GM18517 (cell line): Measurements from ENCODE around the gene SLC24A4.

Experiments used
- ATAC-seq: cut with Tn5 transposase; IDR thresholded peaks from one replicate; pipeline ENCODE4 v1.9.1; 2021; ENCODE audit warnings: mild to moderate bottlenecking, moderate library complexity; ENCODE audit not compliant: unreplicated experiment

SLC24A4 gene, protein sequence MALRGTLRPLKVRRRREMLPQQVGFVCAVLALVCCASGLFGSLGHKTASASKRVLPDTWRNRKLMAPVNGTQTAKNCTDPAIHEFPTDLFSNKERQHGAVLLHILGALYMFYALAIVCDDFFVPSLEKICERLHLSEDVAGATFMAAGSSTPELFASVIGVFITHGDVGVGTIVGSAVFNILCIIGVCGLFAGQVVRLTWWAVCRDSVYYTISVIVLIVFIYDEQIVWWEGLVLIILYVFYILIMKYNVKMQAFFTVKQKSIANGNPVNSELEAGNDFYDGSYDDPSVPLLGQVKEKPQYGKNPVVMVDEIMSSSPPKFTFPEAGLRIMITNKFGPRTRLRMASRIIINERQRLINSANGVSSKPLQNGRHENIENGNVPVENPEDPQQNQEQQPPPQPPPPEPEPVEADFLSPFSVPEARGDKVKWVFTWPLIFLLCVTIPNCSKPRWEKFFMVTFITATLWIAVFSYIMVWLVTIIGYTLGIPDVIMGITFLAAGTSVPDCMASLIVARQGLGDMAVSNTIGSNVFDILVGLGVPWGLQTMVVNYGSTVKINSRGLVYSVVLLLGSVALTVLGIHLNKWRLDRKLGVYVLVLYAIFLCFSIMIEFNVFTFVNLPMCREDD

DNA sequence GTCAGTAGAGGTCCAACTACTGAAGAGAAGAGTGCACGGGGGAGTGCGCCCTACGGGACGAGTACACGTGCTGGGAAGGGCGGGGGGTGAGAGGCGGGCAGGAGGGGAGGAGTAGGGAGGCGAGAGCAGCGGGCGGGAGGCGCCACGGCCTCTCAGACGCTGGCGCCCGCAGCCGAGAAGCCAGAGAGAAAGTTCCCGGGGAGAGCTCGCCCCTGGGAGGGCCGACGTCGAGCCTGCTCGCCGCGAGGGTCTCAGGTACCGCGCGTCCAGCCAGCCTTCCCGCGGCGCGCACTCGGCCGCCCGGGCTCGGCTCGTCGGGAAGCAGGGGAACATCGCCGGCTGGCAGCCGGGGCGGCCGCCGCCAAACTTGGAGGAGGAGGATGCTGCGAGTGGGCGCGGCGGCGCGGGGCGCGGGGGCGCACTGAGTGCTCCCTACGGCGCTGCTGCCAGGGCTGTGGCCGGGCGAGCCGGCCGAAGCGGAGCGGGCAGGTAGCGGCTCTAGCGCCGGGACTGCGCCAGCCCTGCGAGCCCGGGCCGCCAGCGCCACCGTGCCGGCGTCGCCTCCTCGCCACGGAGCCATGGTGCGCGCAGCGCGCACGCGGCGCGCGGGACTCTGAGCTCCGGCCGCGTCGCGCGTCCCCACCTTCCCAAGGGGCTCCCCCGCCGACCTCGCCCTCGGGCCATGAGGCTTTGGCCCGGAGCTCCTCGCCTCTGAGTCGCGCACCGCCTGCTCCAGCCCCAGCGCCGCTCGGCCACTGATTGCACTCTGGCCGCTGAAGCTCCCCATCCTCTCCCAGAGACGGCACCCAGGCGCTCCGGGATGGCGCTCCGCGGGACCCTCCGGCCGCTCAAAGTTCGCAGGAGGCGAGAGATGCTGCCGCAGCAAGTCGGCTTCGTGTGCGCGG lies at the start of gene SLC24A4:
Gene SLC24A4, plus strand, starts transcription at position 155 of the 905 bp plus-strand sequence. Its CDS starts 666 bp downstream, at position 821.
- no peak for ATAC-seq

DNA sequence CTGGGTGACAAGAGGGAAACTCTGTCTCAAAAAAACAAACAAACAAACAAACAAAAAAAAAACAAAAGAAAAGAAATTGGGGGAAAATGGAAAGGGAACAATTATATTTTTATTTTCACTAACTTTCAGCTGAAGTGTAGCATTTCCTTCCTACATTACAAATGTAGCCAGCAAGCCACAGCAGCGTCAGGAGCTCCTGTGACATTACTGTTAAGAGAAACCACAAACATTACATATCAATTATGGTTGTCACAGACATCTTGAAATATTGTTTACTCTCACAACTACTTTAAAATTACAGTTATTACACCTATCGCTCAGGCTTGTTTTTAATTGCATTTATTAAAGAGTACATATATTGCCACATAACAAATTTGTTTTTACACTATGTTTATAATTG lies 49.8 kb upstream of the SLC24A4 start:
- no peak for ATAC-seq

DNA sequence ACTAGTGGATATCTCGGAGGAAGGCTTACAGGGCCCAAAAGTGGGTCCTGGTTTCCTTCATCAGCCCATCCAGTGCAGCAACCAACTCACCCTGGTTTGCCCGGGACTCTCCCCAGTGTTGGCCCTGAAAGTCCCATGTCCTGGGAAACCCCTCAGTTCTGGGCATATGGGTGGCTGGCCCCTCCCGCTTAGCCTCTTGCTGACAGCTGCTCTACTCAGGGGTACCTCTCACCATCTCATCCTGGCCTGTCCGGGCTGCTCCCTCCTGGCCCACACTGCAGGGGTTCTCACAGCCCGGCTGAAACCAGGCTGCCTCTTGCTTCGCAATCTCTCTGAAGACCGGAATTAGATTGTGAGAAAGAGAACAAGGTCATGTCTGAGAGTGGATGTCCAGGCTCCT lies 48.9 kb upstream of the SLC24A4 start:
- ATAC-seq, result no peak

DNA sequence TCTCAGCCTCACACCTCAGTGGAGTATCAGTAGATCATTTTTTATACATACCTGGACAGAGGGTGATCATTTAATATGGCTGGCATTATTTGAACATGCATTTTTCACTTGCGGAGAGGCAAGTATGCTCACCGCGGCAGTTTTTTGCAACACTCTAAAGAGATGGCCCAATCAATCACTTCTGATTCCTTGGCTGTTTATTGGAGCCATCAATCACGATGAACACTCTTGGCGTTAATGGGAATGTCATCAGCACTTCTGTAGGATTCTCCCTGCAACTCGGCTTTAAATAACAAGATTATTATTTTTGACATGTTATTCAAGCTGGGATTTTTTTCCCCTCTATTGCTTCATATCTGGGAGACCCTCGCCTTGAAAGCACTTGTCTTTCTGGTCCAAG lies 46.9 kb upstream of the SLC24A4 start:
- ATAC-seq, result no peak

DNA sequence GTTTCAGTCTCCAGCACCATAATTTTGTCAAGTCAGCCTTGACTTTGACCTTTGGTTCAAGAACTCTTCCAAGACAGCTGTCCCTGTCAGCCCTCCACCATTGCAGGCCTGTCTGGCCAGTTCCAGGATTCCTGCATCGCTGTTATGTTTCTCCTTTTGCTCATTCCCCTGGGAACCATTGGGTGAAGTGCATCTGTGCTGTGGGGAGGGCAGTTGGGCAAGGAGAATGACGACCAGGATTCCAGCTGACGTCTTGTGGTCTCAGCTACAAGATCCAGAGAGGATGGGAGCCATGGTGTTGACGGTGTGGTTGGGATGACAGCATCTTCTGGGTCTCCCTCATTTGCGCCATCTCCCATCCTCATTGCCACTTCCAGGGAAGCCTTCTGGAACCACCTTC lies 45.9 kb upstream of the SLC24A4 start:
- ATAC-seq, result no peak

DNA sequence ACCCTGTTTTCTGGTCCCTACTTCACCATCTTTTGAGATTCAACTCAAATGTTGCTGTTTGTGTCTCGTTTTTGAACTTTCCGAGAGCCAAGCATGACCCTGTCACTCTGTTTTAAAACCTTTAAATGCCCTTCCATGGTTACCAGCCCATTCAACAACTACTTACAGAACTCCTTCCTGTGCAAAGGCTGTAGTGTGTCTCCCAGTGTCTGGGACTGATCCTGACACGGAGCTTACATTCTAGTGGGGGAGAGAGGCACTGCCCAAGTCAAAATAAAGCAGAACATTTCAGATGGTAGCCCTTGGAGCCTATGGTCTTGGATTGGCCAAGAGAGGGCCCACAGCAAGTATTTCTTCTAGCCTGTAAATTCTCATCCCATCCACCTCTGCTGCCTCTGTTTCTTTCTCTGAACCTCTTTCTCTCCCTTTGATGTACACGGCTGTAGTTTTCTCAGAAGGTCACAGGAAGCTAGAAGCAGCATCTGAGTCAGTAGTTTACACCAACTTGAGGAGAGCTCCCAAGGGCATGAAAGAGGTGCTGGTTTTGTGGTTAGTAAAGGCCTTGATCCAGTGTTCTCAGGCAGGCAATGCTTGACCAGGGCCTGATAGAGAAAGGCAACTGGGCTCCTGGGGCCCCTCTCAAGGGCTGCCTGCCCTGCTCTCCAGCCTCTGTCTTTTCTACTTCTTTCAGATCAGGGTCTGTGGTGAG lies 42.3 kb upstream of the SLC24A4 start:
- no peak for ATAC-seq

DNA sequence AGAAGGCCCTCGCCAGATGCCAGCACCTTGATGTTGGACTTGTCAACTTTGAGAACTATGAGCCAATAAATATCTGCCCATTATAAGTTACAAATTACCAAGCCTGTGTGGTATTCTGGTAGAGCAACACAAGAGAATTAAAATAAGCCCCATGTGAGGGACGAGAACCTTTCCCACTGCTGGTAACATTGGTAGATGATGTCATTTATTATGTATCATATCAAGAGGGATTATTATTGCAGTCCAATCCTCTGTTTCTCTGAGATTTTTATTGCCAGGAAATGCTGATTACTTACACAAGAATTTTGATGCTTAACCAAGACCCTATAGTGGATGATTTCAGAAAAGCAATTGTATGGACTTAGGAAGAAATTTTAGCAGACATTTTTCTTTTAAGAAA lies 40.3 kb upstream of the SLC24A4 start:
- ATAC-seq, result no peak

DNA sequence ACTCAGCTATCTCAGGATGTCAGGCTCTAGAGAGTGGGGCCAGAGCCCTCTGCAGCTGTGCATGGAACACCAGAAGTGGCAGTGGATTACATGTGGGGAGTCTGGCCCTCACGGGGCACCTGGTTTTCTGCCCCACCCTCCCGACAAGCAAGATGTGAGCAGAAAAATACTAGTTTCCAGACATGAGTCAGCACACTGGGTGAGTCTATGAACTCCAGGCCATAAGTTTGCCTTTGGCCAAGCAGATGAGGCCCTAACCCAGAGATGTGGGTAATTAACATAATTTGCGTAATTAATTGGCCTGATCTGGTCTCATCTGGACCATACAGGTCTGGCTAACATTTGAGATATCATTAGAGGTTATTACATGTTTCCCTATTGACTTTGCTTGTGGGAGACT lies 37.7 kb upstream of the SLC24A4 start:
- ATAC-seq, result no peak

DNA sequence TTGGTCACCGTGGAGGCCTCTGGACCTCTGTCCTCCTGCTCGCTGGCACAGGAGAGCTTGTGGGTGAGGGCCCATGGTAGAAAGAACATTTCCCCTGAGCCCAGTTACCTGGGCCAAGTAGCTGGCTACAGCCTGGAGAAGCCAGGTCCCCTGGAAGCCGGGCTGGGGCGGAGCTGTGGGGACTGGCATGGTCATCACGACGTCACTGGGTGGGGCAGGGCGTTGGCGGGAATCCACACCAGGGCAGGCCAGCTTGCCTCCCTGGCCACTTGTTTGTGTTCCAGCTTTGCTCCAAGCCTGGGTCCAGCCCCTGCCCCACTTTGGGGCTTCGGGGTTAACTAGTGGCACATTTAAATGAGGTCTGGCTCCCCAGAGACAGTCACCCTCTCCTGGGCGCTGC lies 35.0 kb upstream of the SLC24A4 start:
- ATAC-seq, result no peak

DNA sequence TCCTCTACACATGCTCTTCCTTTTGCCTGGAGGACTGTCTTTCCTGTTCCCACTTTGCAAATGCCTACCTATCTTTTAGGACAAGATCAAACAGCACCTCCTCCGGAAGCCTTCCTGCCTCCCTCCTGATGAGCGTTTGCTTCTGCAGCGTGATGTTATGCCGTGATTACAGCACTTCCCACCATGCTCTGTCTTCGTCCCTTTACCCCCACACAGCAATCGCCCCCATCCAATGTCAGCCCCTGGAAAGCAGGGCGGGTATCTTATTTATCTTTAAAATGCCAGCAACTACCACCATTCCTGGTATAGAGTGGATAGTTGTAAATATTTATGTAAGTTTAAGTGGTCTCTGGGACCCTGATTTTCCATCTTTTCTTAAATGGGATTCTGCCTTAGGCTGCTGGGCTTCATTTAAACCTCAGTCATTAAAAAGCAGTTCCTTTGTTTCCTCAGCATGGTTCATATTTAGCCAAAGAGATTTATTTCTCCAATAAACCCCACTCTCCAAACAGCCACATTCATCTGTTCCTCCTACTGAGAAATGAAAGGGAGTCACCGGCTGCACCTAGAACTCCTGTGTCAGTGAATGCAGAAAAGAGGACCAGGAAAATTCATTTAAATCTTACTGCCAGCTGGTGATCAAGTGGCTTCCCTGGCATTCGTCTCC lies 33.8 kb upstream of the SLC24A4 start:
- ATAC-seq, result no peak

DNA sequence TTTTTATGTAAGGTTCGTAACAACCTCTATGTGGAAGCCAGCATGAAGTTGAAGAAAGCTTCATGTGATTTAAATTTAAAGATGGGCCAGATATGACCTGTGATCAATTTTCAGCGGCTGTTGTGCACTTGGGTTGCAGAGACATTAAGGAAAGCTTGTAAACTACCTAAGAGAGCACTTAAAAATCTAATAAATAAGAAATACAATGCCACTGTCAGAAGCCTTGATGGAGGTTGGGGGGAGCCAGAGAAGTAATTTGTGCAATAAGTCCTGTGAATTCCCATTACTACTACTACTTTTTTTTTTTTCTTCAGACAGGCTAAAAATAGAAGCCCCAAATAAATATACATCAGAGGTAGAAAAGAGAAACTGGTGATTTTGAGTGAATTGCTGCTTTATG lies 30.3 kb upstream of the SLC24A4 start:
- ATAC-seq, result no peak

DNA sequence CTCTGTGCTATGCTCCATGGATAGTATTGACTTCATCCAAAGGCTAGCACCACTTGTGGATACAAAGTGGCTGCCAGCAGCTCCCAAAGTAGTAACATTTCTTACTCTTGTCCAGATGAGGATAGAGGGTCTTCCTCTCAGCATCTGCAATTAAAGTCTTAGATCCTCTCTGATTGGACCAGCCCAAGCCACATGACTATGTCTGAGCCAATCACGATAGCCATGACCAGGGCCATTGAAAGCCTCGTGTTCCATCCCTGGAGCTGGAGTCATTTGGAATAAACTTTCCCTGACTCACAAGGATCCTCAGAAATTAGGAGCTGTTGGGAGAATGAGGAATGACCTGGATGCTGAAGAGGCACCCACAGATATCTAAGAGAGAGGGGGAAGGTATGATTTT lies 28.5 kb upstream of the SLC24A4 start:
- ATAC-seq, result no peak

DNA sequence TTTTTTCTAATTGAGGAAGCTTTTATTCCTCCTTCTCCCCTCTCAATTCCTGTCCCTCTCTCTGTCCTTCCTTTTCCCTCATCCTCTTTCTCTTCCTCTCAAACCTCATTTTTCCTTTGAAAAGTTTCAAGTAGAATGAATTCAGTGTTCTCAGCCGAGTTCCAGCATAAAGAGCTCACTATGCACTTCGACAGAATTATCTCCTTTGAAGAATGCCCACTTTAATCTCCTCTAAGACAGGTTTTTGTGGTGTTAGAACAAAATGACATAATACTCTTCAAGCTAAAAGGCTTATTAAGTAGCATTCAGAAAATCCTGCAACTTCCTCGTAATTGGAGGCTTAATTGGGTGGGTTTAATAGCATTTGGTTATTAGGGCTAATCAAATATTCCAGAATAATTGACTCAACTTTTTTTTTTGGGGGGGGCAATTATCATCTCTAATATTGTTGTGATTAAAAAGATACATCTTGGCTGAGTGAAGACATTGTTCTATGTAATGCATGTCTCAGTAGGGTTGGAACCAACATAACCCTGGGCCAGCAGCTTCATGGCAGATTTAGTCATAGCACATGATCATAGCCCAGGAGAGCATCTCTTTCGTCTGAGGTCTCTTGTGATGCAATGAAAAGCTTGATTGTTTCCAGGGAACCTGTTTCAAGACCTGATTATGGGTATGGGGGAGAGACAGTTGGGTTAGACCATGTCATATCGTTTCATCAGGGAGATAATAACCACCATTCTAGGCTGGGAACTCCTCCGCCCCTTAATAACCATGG lies 25.0 kb upstream of the SLC24A4 start:
- ATAC-seq, result no peak

DNA sequence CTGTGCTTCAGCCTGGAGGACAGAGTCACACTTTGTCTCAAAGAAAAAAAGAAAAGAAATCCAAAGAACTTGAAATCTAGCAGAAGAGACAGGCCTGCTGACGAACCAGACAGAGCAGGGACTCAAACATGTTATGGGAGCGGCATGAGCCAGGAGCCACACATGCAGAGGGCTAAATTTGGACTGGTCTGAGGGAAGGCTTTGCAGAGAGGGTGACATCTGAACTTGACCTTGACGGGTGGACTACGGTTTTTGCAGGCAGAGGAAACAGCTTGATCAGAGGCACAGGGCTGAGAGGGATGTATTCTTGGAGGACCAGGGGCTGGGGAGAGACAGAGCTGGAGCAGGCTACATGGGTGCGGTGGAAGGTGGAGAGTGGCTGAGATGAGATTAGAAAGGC lies 20.5 kb upstream of the SLC24A4 start:
- ATAC-seq, result no peak

DNA sequence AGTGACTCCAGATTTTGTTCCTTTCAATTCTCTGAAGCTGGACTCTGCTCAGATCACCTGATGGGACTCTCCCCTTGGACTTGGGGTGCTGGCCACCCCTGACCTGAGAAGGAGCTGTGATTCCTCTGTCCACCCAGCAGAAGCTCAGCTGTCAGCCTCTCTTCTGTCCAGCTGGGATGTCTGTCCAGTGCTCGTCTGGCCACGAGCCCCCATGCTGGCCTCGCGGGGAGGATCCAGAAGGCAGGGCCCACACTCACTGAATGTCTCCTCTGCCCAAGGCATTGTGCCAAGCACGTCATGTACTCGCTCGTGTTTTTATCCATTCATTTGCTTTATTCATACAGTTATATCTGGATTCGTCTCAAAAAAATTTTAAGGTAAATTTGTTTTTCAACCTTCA lies 14.2 kb upstream of the SLC24A4 start:
- no peak for ATAC-seq

DNA sequence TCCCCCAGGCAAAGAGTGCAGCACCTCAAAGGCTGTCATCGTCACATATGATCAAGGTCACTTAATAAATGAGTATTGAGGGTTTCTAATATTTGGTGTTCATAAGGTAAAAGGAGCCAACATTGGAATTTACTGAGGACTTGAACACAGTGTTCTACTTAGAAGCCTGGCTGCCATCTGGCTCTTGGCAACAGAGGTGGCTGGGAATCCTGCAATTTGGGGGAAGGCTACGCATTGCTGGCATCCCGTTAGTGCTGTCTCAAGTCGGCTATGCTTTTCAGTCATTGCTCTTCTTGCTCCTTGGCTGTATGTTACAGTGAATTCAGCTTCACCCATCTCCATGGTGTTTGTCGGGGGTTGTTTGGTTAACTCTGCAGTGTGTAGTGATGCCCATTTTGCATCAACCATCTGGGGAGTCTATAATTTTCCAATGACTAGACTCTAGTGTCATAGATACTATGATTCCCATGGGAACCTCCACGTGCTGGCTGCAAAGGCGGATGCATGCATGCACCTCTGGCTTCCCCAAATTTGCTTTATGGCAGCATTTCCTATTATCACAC lies 12.9 kb upstream of the SLC24A4 start:
- no peak for ATAC-seq

DNA sequence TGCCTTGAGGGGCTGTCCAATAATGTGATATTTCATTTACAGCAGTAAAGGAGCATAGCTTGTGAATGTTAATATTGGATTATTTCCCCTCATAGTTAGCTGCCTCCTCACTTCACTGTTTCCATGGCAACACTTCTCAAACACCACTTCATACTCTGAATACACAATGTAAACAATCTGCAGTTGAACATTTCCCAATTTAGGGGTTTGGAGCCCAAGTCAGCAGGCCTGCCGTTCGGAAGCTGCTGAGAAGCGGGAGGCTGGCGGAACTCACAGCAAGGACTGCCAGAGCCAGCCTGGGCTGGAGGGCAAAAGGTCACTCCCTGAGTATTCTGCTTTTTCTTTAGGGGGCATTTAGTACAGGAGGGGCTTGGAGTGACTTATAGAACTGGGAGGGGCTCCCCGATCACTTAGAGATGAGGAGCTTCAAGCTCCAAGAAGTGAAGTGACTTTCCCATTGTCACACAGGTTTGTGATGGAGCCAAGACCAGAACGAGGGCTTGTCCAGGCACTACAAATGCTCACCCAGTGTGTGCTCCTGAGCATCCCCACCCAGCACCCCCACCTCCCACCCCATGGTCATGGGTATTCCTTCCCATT lies 12.1 kb upstream of the SLC24A4 start:
- no peak for ATAC-seq

DNA sequence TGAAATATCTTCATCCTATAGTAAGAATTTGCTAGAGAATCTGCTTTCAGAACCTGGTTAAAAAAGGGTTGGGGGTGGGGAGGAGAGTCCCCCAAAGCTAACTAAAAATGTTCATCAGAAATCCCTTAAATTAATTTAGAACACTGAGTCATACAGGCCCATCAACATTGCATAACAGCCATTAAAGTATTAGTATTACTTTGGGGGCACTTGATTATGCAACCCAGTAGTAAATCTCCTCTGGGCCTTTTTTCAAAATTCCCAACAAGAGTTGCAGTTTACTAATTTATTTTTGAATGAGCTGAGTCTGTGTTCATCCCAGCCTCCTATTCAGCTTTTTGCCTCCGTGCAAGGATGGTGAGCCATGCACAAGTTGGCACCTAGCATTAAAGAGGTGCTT lies 8.8 kb upstream of the SLC24A4 start:
- ATAC-seq, result no peak
